Stomach smooth muscle (tissue), 2 donors: ENCODE data around the gene GABRG3.

ENCODE experiments used
- H3K27ac ChIP-seq: one replicate; pipeline ENCODE4 v1.7.0; 2013; ENCODE audit warnings: mild to moderate bottlenecking, low read length, inconsistent platforms
- H3K27me3 ChIP-seq, 2 donors: one replicate each; pipeline ENCODE4 v1.7.0; 2013; ENCODE audit warnings: low read length in 2 of 2; ENCODE audit not compliant: insufficient read depth in 2 of 2, control insufficient read depth in 1 of 2
- H3K36me3 ChIP-seq, 2 donors: one replicate each; pipeline ENCODE4 v1.7.0; 2013; ENCODE audit warnings: low read length in 2 of 2; ENCODE audit not compliant: control insufficient read depth in 2 of 2, insufficient read depth in 2 of 2
- H3K4me1 ChIP-seq: one replicate; pipeline ENCODE4 v1.7.0; 2013; ENCODE audit warnings: low read length; ENCODE audit not compliant: control insufficient read depth, insufficient read depth
- H3K4me3 ChIP-seq, 2 donors: one replicate each; pipeline ENCODE4 v1.7.0; 2013; ENCODE audit warnings: low read length in 2 of 2
- H3K9ac ChIP-seq, 2 donors: one replicate each; pipeline ENCODE4 v1.7.0; 2013; ENCODE audit warnings: low read length in 2 of 2, mild to moderate bottlenecking in 1 of 2
- H3K9me3 ChIP-seq, 2 donors: one replicate each; pipeline ENCODE4 v1.7.0; 2013; ENCODE audit warnings: low read length in 2 of 2; ENCODE audit not compliant: control insufficient read depth in 2 of 2
- donor health status: healthy.
- donor health status: Pancreatic carcinoma.

GABRG3 gene

DNA sequence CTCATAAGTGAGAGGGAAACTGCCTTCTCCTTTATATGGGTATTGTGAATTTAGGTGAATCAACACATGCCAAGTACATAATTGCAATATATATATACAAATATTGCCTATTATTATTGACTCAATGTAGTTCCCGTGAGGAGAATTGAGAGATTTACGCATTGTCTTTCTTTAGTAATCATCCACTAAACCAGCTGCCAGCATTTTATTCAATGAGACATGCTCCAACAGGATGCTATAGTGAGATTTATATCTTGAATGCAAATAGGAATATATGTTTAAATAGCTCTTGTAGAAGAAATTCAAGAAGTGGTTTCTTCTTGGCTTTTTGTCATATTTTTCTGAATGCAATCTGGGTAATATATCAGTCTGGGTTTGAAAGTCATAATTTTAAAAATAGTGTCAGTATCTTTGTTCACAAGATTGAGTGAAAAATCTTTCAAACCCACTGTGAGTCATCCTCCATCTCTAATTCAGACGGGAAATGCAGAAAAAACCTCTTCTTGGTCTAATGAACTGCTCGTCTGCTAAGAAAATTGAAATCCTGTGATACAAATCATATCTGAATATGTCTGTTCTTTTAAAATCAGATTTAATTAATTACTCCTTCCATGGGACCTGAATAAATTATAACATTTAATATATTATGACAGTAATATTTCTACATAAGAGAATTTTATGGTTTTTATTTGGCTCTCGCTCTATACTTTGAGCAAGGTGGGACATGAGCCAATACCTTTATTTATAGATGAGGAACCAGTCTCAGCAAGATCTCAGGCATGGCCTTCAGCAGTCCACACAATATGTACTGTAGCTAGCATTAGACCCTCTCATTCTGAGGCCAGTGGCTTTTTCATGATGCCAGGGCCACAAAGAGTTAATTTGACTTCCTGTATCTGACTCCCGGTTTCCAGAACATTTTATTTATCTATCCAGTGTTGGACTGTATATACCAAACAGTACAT, 516.0 kb downstream of the GABRG3 start:
- Histone ChIP-seq H3K27ac (no peak overlapping the region), H3K4me1 (no peaks in the 10 kb centered on the region), H3K9ac (no peak overlapping the region), H3K9me3 (peaks cover 0 to 3% of the 10 kb centered on the region in 2 donors), H3K27me3 (no peaks in the 10 kb centered on the region), H3K36me3 (no peaks in the 10 kb centered on the region), H3K4me3 (no peak overlapping the region)

DNA sequence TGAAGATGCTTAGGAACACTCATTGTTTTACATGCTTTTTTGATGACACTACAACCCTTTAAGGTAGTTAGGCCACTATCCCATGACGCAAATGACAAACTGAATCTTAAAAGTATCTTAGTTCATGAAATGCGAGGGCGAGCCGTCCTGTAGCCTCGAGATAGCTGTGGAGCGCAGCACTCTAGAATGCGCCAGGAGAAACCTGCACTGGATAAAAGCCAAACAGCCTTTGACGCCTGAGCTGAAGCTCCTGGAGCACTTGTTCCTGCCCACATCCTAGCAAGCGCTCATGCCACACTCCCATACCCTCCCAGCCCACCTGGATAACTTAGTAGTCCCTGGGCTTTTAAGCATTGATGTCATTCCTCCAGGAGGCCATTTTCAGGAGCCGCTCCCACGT, 516.9 kb downstream of the GABRG3 start:
- Histone ChIP-seq H3K27me3 (no peaks in the 10 kb centered on the region), H3K4me1 (no peaks in the 10 kb centered on the region), H3K4me3 (no peak overlapping the region), H3K9ac (no peak overlapping the region), H3K9me3 (peaks cover 0 to 3% of the 10 kb centered on the region in 2 donors), H3K27ac (no peak overlapping the region), H3K36me3 (no peaks in the 10 kb centered on the region)

DNA sequence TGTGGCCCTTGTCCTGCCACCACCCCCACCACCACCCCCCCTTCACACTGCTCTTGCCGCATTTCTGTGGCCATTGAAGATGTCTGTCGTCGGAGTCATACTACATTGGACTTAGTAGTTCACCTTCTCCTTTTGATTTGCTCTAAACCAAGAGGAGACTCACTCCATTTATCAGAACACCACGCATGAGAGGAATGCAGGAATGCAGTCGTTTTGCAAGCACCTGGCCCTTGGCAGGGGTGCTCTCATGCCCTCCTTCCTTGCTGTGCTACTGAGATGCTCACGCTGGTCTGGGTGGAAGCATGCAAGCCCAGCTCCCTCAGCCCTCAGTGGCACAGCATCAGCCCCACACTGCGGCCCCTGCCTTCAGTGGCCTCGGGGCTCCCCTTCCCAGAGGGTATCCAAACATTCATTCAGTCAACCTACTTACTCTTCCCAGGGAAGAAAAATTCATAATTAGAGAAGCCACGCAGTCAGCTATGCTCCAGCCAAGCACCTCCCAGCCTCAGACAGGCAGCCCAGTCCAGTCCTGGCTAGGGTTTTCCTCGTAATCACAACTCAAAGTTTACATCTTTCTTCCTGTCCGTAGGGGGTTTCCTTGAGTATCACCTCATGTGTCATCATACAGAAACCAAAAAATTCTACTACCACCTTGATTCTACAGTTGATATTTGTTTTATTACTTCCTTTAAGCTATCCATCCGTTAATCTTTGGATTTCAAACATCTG, 520.0 kb downstream of the GABRG3 start:
- no peak overlapping the region for H3K27ac ChIP-seq
- no peaks in the 10 kb centered on the region for H3K36me3 ChIP-seq
- H3K9me3 ChIP-seq = peaks cover 0 to 3% of the 10 kb centered on the region in 2 donors
- H3K4me1 ChIP-seq = no peaks in the 10 kb centered on the region
- no peaks in the 10 kb centered on the region for H3K27me3 ChIP-seq
- no peak overlapping the region for H3K4me3 ChIP-seq
- H3K9ac ChIP-seq = no peak overlapping the region

DNA sequence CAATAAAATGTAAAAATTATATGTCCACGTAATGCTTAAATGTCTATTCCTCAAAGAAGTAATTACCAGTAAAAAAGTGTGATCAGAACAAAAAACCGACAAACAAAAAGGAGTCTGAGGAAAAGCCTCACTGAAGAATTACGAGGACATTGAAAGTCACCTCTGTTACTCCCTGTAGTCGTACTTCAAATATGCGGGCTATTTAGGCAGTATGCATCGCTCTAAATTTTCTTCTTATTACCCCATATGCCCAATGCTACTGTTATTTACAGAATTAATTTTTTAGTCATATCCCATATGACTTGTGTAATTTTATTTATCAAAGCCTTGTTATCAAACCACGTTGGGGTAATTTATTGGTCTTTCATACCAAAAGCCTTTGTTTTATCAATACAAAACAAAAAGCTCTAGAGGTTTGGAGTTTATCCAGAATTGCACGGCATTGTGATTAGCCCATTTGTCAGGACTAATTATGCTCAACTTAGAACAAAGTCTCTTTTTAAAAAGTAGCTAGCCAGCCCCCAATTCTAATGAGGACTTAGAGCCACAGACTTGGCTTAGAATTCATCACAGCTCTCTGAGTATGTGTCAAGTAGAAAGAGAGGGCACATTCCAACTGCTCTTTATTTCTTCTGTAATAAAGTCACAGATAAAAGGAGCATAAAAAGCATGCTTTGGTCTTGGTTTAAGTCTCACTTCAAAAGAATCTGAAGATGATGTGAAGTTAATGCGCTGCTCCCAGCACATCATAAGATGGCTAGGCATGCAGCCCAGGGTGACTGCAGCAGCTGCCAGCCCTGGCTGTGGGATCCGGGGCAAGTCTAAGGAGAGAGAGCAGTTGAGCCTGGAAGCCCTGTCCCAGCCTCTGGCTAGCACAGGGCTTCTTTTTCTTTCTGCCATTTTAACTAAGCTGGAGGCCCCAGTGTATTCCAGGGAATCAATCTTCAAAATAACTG, 521.0 kb downstream of the GABRG3 start:
- Histone ChIP-seq H3K27me3 (no peaks in the 10 kb centered on the region), H3K4me3 (no peak overlapping the region), H3K36me3 (no peaks in the 10 kb centered on the region), H3K9me3 (peaks cover 0 to 3% of the 10 kb centered on the region in 2 donors), H3K4me1 (no peaks in the 10 kb centered on the region), H3K27ac (no peak overlapping the region), H3K9ac (no peak overlapping the region)

DNA sequence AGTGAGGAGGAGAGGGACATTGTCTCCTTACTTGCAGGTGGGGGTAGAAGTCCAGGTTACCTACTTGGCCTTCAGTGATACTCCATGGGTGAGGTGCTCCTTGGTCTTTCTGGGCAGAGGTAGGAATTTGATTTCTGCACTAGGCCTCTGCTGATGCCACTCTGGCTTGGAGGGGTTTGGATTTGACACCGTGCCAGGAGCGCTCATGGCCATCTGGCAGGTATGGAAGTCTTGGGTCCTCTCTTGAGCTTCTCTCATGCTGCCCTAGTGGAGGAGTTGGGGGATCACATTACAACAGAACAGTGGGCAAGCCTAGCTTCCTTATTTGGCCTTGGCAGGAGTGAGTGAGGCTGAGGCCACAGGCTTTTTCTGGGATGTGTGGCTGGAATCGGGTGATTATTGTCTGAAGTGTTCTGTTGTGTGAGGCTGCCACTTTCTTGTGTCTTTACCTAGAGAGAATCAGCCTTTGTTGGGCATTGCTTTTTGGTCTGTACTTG, 525.0 kb downstream of the GABRG3 start:
- Histone ChIP-seq H3K4me3 (no peak overlapping the region), H3K36me3 (no peaks in the 10 kb centered on the region), H3K9me3 (no peaks in the 10 kb centered on the region), H3K4me1 (no peaks in the 10 kb centered on the region), H3K27me3 (no peaks in the 10 kb centered on the region), H3K9ac (no peak overlapping the region), H3K27ac (no peak overlapping the region)

DNA sequence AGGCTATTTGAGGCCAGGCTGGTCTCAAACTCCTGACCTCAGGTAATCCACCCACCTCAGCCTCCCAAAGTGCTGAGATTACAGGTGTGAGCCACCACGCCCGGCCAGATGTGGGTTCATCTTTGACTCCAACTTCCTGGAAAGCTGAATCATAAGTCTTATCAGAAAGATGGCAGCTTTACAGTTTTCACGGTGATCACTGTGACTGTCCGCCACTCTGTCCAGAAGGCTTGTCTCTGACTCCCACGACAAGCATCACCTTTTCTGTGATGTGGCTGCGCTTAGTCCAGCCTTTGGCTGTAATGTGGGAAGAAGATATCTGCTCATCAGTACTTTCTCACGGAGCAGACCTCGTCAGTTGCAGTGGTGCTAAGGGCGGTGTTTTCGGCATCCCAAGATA, 527.7 kb downstream of the GABRG3 start:
- H3K4me1 ChIP-seq = no peaks in the 10 kb centered on the region
- H3K4me3 ChIP-seq = no peak overlapping the region
- no peaks in the 10 kb centered on the region for H3K9me3 ChIP-seq
- H3K27me3 ChIP-seq = no peaks in the 10 kb centered on the region
- H3K27ac ChIP-seq = no peak overlapping the region
- H3K36me3 ChIP-seq = no peaks in the 10 kb centered on the region
- H3K9ac ChIP-seq = no peak overlapping the region

DNA sequence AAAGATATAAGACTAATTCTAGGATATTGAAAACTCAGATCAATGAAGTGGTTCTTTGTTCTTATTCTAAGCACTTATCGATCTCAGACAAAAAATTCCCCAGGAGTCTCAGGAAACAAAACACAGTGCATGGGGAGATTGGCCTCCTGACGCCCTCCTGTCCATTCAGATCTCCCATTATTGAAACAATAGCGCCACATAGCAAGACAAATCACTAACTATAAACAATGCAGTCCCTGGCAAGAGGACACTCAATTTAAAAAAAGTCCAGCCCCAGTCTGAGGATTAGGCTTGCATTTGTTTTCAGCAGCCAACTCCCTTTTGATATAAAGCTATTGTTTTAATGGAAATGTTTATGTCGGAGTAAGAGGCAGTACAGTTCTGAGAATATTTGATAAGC, 528.2 kb downstream of the GABRG3 start:
- no peak overlapping the region for H3K9ac ChIP-seq
- H3K27ac ChIP-seq = no peak overlapping the region
- no peaks in the 10 kb centered on the region for H3K4me1 ChIP-seq
- H3K9me3 ChIP-seq = no peaks in the 10 kb centered on the region
- H3K4me3 ChIP-seq = no peak overlapping the region
- H3K36me3 ChIP-seq = no peaks in the 10 kb centered on the region
- no peaks in the 10 kb centered on the region for H3K27me3 ChIP-seq

DNA sequence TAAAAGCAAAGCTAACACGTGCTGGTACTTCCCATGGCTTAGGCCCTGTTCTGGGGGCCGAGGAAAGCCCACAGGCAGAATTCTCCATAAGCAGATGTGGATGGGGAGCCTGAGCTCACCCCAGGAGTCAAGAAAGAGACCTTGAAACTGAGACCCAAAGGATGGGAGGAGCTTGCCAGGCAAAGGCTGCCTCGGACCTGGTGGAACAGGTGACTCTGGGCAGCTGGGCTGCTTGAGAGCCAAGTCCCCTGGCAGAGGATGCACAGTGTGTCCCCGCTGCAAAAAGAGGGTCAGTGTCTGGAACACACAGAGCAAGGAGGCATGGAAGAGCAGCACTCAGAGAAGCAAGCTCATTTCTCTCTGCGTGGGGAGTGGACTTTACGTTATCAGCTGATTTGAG, 528.7 kb downstream of the GABRG3 start:
- H3K36me3 ChIP-seq = no peaks in the 10 kb centered on the region
- H3K4me3 ChIP-seq = no peak overlapping the region
- H3K4me1 ChIP-seq = no peaks in the 10 kb centered on the region
- no peak overlapping the region for H3K9ac ChIP-seq
- no peaks in the 10 kb centered on the region for H3K9me3 ChIP-seq
- H3K27me3 ChIP-seq = no peaks in the 10 kb centered on the region
- H3K27ac ChIP-seq = no peak overlapping the region

DNA sequence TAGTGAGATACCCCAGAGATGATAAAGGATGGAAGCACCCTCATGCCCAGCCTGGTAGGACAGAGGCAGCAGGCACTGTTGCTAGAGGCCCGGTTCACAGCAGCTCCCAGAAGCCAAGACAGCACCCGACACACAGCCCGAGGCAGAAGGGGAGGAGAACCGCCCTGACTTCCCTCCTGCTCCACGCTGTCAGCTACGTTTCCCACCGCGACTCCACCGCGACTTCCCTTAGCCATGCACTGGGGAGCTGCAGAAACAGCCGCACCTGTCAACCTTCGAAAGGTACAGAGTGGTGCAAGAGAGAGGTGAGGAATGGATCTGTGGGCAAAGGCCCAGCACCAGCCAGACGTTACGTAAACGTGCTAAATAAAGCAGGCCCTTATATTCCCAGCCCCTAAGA, 529.2 kb downstream of the GABRG3 start:
- H3K9me3 ChIP-seq = no peaks in the 10 kb centered on the region
- H3K4me1 ChIP-seq = no peaks in the 10 kb centered on the region
- H3K27ac ChIP-seq = no peak overlapping the region

DNA sequence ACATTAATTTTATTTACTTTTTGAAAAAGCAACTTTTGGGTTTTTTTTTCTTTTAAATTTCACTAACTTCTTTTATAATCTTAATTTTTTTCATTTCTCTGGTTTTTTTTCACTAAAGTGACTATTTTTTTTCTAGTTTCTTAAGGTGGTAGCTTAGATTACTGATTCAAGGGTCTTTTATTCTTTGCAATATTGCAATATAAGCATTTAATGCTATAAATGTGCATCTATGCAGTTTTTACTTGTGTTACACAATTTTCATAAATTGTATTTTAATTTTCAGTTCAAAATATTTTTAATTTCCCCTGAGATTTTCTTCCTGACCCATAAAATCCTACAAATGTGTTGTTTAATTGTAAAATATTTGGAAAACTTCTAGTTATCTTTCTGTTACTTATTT, 535.8 kb downstream of the GABRG3 start:
- no peaks in the 10 kb centered on the region for H3K36me3 ChIP-seq
- H3K9ac ChIP-seq = no peak overlapping the region
- no peak overlapping the region for H3K27ac ChIP-seq
- no peaks in the 10 kb centered on the region for H3K4me1 ChIP-seq
- peaks cover 5 to 6% of the 10 kb centered on the region in 2 donors for H3K9me3 ChIP-seq
- H3K4me3 ChIP-seq = no peak overlapping the region
- no peaks in the 10 kb centered on the region for H3K27me3 ChIP-seq

More for the DNA sequence above, 529.2 kb downstream of the GABRG3 start:
- Histone ChIP-seq H3K27me3 (no peaks in the 10 kb centered on the region), H3K4me3 (no peak overlapping the region), H3K36me3 (no peaks in the 10 kb centered on the region), H3K9ac (no peak overlapping the region)
